HepG2 (cell line): ENCODE results near the gene RPL36. TPM values are rescaled to one million over a fixed set of nuclear protein-coding genes. Genes with fewer than 3 reads are reported as not detected.

Source experiments
- AHR ChIP-seq: IDR thresholded peaks from 2 replicates; pipeline ENCODE4 v1.6.1; 2018; ENCODE audit warnings: missing genetic modification reagents, missing compliant biosample characterization
- ATF7-NPFF ChIP-seq: sonication (generic); formaldehyde crosslinking; IDR thresholded peaks from 2 replicates; pipeline ENCODE4 v1.8.1; 2023; ENCODE audit warnings: mild to moderate bottlenecking, low read depth, missing genetic modification reagents, moderate library complexity
- DZIP1 ChIP-seq: sonication (generic); formaldehyde crosslinking; IDR thresholded peaks from 2 replicates; pipeline ENCODE4 v1.5.0; 2020; ENCODE audit warnings: mild to moderate bottlenecking, missing genetic modification reagents
- EEA1 ChIP-seq: sonication (generic); formaldehyde crosslinking; IDR thresholded peaks from 2 replicates; pipeline ENCODE4 v1.5.1; 2020; ENCODE audit warnings: mild to moderate bottlenecking, missing genetic modification reagents, borderline replicate concordance
- FLYWCH1 ChIP-seq: sonication (generic); formaldehyde crosslinking; IDR thresholded peaks from 2 replicates; pipeline ENCODE4 v1.8.1; 2023; ENCODE audit warnings: mild to moderate bottlenecking, missing genetic modification reagents
- FOXA3 ChIP-seq: IDR thresholded peaks from 2 replicates; pipeline ENCODE4 v1.6.1; 2016; ENCODE audit warnings: missing genetic modification reagents, missing compliant biosample characterization
- IKZF4 ChIP-seq: sonication (generic); formaldehyde crosslinking; IDR thresholded peaks from 2 replicates; pipeline ENCODE4 v1.5.1; 2020; ENCODE audit warnings: borderline replicate concordance, mild to moderate bottlenecking, low read depth, missing genetic modification reagents; ENCODE audit errors: not compliant biosample characterization
- IKZF5 ChIP-seq: IDR thresholded peaks from 2 replicates; pipeline ENCODE4 v1.6.1; 2018; ENCODE audit warnings: missing genetic modification reagents, mild to moderate bottlenecking, missing compliant biosample characterization
- ISX ChIP-seq: sonication (generic); formaldehyde crosslinking; conservative IDR thresholded peaks from 2 replicates; pipeline ENCODE4 v1.5.0; 2020; ENCODE audit warnings: missing genetic modification reagents
- KDM5A ChIP-seq: fragments of 200-600 bp; sonication (generic); IDR thresholded peaks from 2 replicates; pipeline ENCODE4 v1.7.0; 2018; ENCODE audit warnings: antibody characterized with exemption, mild to moderate bottlenecking, low read length, borderline replicate concordance
- MAX ChIP-seq: IDR thresholded peaks from 2 replicates; pipeline ENCODE4 v1.6.1; 2012; ENCODE audit warnings: inconsistent platforms
- POGZ ChIP-seq: sonication (generic); formaldehyde crosslinking; IDR thresholded peaks from 2 replicates; pipeline ENCODE4 v1.4.0; 2020; ENCODE audit warnings: mild to moderate bottlenecking, missing genetic modification reagents
- SALL2 ChIP-seq: sonication (generic); formaldehyde crosslinking; IDR thresholded peaks from 2 replicates; pipeline ENCODE4 v1.8.1; 2023; ENCODE audit warnings: mild to moderate bottlenecking, missing genetic modification reagents, inconsistent platforms
- ZBTB14 ChIP-seq: sonication (generic); formaldehyde crosslinking; IDR thresholded peaks from 2 replicates; pipeline ENCODE4 v1.4.0; 2020; ENCODE audit warnings: missing genetic modification reagents
- ZFAT ChIP-seq: sonication (generic); formaldehyde crosslinking; conservative IDR thresholded peaks from 2 replicates; pipeline ENCODE4 v1.8.1; 2023; ENCODE audit warnings: missing genetic modification reagents, inconsistent platforms
- ZNF687 ChIP-seq: sonication (generic); formaldehyde crosslinking; IDR thresholded peaks from 2 replicates; pipeline ENCODE4 v1.5.1; 2020; ENCODE audit warnings: mild to moderate bottlenecking, missing genetic modification reagents, moderate library complexity
- ZNF790 ChIP-seq: sonication (generic); formaldehyde crosslinking; IDR thresholded peaks from 2 replicates; pipeline ENCODE4 v1.8.0; 2022; ENCODE audit warnings: missing genetic modification reagents, mild to moderate bottlenecking, borderline replicate concordance
- ZSCAN30 ChIP-seq: sonication (generic); formaldehyde crosslinking; IDR thresholded peaks from 2 replicates; pipeline ENCODE4 v1.5.0; 2020; ENCODE audit warnings: mild to moderate bottlenecking, missing genetic modification reagents
- ZZZ3 ChIP-seq: sonication (generic); formaldehyde crosslinking; IDR thresholded peaks from 2 replicates; pipeline ENCODE4 v1.4.0; 2020; ENCODE audit warnings: missing genetic modification reagents, mild to moderate bottlenecking, borderline replicate concordance
- polyA plus RNA-seq, 8 experiments: library from polyadenylated mRNA; depleted of rRNA in 3 of 8; stranded (reverse) in 7 of 8; unstranded in 1 of 8; fragments of >200 nt; fragmentation: Illumina TruSeq in 4 of 8; extraction: Trizol in 4 of 8; gene quantifications; 2 replicates each; pipeline versions ENCODE4 v1.2.1 to v1.2.3, GENCODE V29; 2011 to 2016; ENCODE audit warnings: low read depth in 4 of 8, missing spikeins in 1 of 8, mixed read lengths in 1 of 8; ENCODE audit not compliant: insufficient read depth in 1 of 8
- total RNA-seq, 5 experiments: library from RNA; depleted of rRNA; stranded (reverse); fragments of >200 nt; fragmentation: Illumina TruSeq; extraction: Trizol; gene quantifications; 2 replicates each; pipeline ENCODE4 v1.2.3, GENCODE V29; 2016; ENCODE audit warnings: low read depth in 1 of 5

RPL36 gene
- total and polyA plus RNA-seq, 2 of the 13 experiments (the other 11 are each of a cell fraction or from before 2014, with no cell fraction given) = 706 to 740 TPM

GRCh38 chr19:5690125-5690954 lies at the start of gene RPL36 (continued):
- TF ChIP-seq ATF7-NPFF (CRISPR knock-in tag) (peak; percentile 98), MAX (peak; percentile 89), ZNF687 (CRISPR knock-in tag) (peak; percentile 95), KDM5A (peak; percentile 66; the same call in 1 of the 2 replicates), FOXA3 (CRISPR knock-in tag) (peak; percentile 42; the same call in 1 of the 2 replicates), FLYWCH1 (CRISPR knock-in tag) (no peak), EEA1 (peak; percentile 83; the same call in 1 of the 2 replicates), IKZF5 (CRISPR knock-in tag) (peak; percentile 88), AHR (CRISPR knock-in tag) (peak; percentile 59; the same call in 1 of the 2 replicates), ZBTB14 (CRISPR knock-in tag) (peak; percentile 61), ISX (CRISPR knock-in tag) (0 out of 2 replicates have a peak, but pooled peaks have one; percentile 32), SALL2 (peak; percentile 86; the same call in 1 of the 2 replicates), POGZ (peak; percentile 73), ZFAT (no peak), IKZF4 (CRISPR knock-in tag) (peak; percentile 61), DZIP1 (CRISPR knock-in tag) (peak; percentile 65; the same call in 1 of the 2 replicates), ZNF790 (CRISPR knock-in tag) (peak; percentile 98; the same call in 1 of the 2 replicates), ZSCAN30 (CRISPR knock-in tag) (no peak), ZZZ3 (CRISPR knock-in tag) (peak; percentile 98; the same call in 1 of the 2 replicates)
